Sigmoid colon (tissue), 7 donors: Measurements from ENCODE around the gene DDX3X. TPM values are rescaled to one million over a fixed set of nuclear protein-coding genes. Genes with fewer than 3 reads are reported as not detected.
"Not testable (repeated sequence)": the region's sequence is repeated elsewhere in the genome, so short reads cannot be mapped to it uniquely, and the experiment has no call there.

ENCODE experiments used
- DNase-seq: peaks from one replicate; pipeline ENCODE4 v3.0.0-alpha.2; 2019
- H3K27ac ChIP-seq, 4 donors: fragments of 200-600 bp; sonication (generic); one replicate each; pipeline ENCODE4 v1.5.1; 2016 to 2019; ENCODE audit warnings: mild to moderate bottlenecking in 1 of 4
- H3K27me3 ChIP-seq, 3 donors: fragments of 200-600 bp; sonication (generic); one replicate each; pipeline ENCODE4 v1.5.1; 2019; ENCODE audit warnings: mild to moderate bottlenecking in 1 of 3
- H3K36me3 ChIP-seq, 4 donors: fragments of 200-600 bp; sonication (generic); one replicate each; pipeline ENCODE4 v1.5.1; 2016 to 2019
- H3K4me1 ChIP-seq, 4 donors: fragments of 200-600 bp; sonication (generic); one replicate each; pipeline ENCODE4 v1.5.1; 2017 to 2019
- H3K4me3 ChIP-seq, 4 donors: fragments of 200-600 bp; sonication (generic); one replicate each; pipeline ENCODE4 v1.5.1; 2017 to 2019; ENCODE audit warnings: mild to moderate bottlenecking in 2 of 4, moderate library complexity in 1 of 4
- H3K9me3 ChIP-seq, 4 donors: fragments of 200-600 bp in 3 of 4; sonication (generic) in 3 of 4; one replicate each; pipeline versions ENCODE4 v1.5.1 to v1.6.1; 2013 to 2019
- EP300 ChIP-seq, 4 donors: sonication (generic); formaldehyde crosslinking; IDR thresholded peaks; one replicate each; pipeline ENCODE4 v1.6.1; 2017; ENCODE audit warnings: antibody characterized with exemption in 4 of 4
- POLR2A ChIP-seq, 2 donors: fragments of 450-650 bp; IDR thresholded peaks; one replicate each; pipeline ENCODE4 v1.6.1; 2016; ENCODE audit warnings: antibody characterized with exemption in 2 of 2, mild to moderate bottlenecking in 2 of 2, moderate library complexity in 2 of 2
- POLR2AphosphoS5 ChIP-seq, 4 donors: sonication (generic); formaldehyde crosslinking; IDR thresholded peaks; one replicate each; pipeline ENCODE4 v1.6.1; 2017; ENCODE audit warnings: antibody characterized with exemption in 4 of 4
- WGBS, 2 donors: extraction: QIAGEN DNeasy Blood & Tissue Kit; methylation state at CpG; one replicate each; pipeline ENCODE4 v1.1.7; 2013; 5-methylcytosine and 5-hydroxymethylcytosine counted together
- intact Hi-C: fragments of 100-400 bp; cut with DNase I; formaldehyde crosslinking; loops from one replicate; pipeline ENCODE4 v1.15.1; 2023
- polyA plus RNA-seq, 3 donors: library from polyadenylated mRNA; stranded (reverse); fragments of 200-250 nt; gene quantifications; one replicate each; pipeline ENCODE4 v1.2.3, GENCODE V29; 2013
- total RNA-seq, 4 donors: library from RNA; depleted of rRNA; stranded (reverse); fragments of >200 nt; gene quantifications; one replicate each; pipeline ENCODE4 v1.1.0, GENCODE V29; 2016
- TF ChIP-seq, protein P1 (sequence below), 4 experiments: fragments of 450-650 bp in 3 of 4; fragments of 200-600 bp in 1 of 4; IDR thresholded peaks; one replicate each; pipeline ENCODE4 v1.5.1; 2016 to 2019; ENCODE audit warnings: antibody characterized with exemption in 4 of 4, mild to moderate bottlenecking in 3 of 4, moderate library complexity in 2 of 4
- donor health status: healthy with polysubstance abuse.
- donor health status: Bipolar disorder and iron deficiency.
- donor health status: healthy.

The DDX3X gene
- total and polyA plus RNA-seq, 7 donors = 86.0 to 218 (median 146) TPM

DNA sequence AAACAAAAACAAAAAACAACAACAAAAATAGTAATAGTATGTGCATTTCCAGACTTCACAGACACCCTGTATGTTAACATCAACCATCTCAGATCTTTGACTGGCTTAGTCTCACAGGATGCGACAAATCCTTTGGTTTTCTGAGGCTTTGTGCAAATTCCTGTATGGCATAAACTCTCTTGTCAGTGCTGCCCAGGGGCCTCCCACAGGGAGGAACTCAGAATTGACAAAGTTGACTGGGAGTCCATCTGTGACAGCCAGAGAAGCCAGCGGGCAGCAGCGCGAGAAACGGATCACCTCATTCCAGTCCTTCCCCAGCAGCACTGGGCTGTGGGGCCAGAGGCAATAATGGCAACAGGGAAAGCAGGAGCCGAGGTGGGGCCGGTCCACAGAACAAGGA is 19.1 kb upstream of the DDX3X start:
- intact Hi-C loops = no loop called here
- no peaks in the 10 kb centered on the region for H3K27me3 ChIP-seq
- TF ChIP-seq, protein P1, sequence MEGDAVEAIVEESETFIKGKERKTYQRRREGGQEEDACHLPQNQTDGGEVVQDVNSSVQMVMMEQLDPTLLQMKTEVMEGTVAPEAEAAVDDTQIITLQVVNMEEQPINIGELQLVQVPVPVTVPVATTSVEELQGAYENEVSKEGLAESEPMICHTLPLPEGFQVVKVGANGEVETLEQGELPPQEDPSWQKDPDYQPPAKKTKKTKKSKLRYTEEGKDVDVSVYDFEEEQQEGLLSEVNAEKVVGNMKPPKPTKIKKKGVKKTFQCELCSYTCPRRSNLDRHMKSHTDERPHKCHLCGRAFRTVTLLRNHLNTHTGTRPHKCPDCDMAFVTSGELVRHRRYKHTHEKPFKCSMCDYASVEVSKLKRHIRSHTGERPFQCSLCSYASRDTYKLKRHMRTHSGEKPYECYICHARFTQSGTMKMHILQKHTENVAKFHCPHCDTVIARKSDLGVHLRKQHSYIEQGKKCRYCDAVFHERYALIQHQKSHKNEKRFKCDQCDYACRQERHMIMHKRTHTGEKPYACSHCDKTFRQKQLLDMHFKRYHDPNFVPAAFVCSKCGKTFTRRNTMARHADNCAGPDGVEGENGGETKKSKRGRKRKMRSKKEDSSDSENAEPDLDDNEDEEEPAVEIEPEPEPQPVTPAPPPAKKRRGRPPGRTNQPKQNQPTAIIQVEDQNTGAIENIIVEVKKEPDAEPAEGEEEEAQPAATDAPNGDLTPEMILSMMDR (IDR thresholded peaks at IDR 0.05) = no peak
- TF ChIP-seq EP300 (IDR thresholded peaks at IDR 0.05) = no peak
- no peak for TF ChIP-seq POLR2A (IDR thresholded peaks at IDR 0.05)
- no peak for TF ChIP-seq POLR2AphosphoS5 (IDR thresholded peaks at IDR 0.05)

DNA sequence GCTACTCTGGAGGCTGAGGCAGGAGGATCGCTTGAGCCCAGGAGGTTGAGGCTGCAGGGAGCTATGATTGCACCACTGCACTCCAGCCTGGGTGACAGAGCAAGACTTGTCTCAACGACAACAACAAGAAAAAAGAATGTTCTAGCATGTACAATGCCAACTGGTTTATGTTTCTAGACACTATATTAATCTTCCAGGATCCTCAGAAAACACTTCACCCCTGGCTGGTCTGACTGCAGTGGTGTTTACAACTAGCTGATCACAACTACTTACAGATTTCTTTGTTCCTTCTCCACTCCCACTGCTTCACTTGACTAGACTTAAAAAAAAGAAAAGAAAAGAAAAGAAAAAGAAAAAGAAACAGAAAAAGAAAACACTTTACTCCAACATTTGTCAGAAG is 17.7 kb upstream of the DDX3X start:
- WGBS, 2 donors = 86 to 88% methylated on average over 2 of the region's 2 CpGs
- H3K27me3 ChIP-seq, H3K4me3 ChIP-seq, H3K27ac ChIP-seq, H3K36me3 ChIP-seq, intact Hi-C loops, H3K4me1 ChIP-seq, DNase-seq, H3K9me3 ChIP-seq: not testable (repeated sequence)

More for the DNA sequence above, 19.1 kb upstream of the DDX3X start:
- H3K4me1 ChIP-seq = no peaks in the 10 kb centered on the region
- no peak overlapping the region for H3K27ac ChIP-seq
- no peak overlapping the region for H3K4me3 ChIP-seq
- DNase-seq = no peak
- H3K9me3 ChIP-seq = no peaks in the 10 kb centered on the region
- no peaks in the 10 kb centered on the region for H3K36me3 ChIP-seq
- 93% methylated on average over 7 of the region's 7 CpGs for WGBS, 2 donors

DNA sequence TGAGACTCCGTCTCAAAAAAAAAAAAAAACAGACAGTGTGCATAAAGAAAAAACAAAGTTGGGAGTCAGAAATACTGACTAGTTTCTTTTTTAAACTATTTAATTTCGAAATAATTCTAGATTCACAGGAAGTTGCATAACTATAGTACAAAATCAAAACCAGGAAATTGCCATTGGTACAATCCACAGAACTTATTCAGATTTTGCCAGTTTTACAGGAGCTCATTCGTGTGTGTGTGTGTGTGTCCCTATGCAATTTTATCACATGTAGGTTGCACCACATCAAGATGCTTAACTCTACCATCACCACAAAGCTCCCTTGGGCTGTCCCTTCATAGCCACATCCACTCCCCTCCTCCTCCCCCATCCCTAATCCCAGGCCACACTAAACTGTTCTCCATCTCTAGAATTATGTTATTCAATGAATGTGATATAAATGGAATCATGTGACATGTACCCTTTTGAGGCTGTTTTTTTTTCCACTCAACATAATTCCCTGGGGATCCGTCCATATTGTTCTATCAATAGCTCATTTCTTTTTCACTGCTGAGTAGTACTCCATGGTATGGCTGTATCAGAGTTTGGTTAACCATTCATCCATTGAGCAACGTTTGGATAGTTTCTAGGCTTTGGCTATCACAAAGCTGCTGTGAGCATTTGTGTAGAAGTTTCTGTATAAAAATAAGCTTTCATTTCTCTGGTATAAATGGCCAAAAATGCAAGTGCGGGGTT is 16.3 kb upstream of the DDX3X start:
- H3K4me1 ChIP-seq = no peaks in the 10 kb centered on the region
- H3K4me3 ChIP-seq = no peak overlapping the region
- no peaks in the 10 kb centered on the region for H3K9me3 ChIP-seq
- no peaks in the 10 kb centered on the region for H3K36me3 ChIP-seq
- 83 to 85% methylated on average over 6 of the region's 6 CpGs for WGBS, 2 donors
- H3K27ac ChIP-seq = no peak overlapping the region
- no peak for DNase-seq
- TF ChIP-seq POLR2AphosphoS5 (IDR thresholded peaks at IDR 0.05) = no peak
- TF ChIP-seq POLR2A (IDR thresholded peaks at IDR 0.05) = no peak
- TF ChIP-seq EP300 (IDR thresholded peaks at IDR 0.05) = no peak
- TF ChIP-seq, protein P1 (IDR thresholded peaks at IDR 0.05) = no peak
- no peaks in the 10 kb centered on the region for H3K27me3 ChIP-seq
- intact Hi-C loops = no loop called here

DNA sequence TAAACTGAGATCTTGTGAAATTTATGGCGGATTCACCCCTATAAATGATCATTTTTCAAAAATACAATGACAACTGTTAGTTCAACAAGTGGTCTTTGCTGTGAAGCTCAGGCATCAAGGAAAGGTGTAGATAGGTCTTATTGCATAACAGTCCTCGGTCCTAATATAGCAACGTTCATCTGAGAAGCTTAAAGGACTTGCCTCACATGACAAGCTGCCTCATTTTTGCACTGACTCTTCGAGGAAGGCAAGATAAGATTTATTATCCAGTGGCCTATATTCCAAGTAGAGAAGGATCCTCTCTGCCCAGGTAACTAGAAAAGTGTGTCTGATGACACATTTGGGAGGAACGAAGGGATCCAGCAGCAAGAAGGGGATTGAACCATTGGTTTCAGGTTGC is 13.6 kb upstream of the DDX3X start:
- DNase-seq = no peak
- Histone ChIP-seq H3K9me3 (no peaks in the 10 kb centered on the region), H3K27me3 (no peaks in the 10 kb centered on the region), H3K4me1 (no peaks in the 10 kb centered on the region), H3K27ac (no peak overlapping the region), H3K36me3 (no peaks in the 10 kb centered on the region), H3K4me3 (no peak overlapping the region)
- TF ChIP-seq EP300 (IDR thresholded peaks at IDR 0.05) = no peak
- TF ChIP-seq POLR2AphosphoS5 (IDR thresholded peaks at IDR 0.05) = no peak
- TF ChIP-seq, protein P1 (IDR thresholded peaks at IDR 0.05) = no peak
- no peak for TF ChIP-seq POLR2A (IDR thresholded peaks at IDR 0.05)
- 81 to 83% methylated on average over 5 of the region's 5 CpGs for WGBS, 2 donors
- intact Hi-C loops = no loop called here

DNA sequence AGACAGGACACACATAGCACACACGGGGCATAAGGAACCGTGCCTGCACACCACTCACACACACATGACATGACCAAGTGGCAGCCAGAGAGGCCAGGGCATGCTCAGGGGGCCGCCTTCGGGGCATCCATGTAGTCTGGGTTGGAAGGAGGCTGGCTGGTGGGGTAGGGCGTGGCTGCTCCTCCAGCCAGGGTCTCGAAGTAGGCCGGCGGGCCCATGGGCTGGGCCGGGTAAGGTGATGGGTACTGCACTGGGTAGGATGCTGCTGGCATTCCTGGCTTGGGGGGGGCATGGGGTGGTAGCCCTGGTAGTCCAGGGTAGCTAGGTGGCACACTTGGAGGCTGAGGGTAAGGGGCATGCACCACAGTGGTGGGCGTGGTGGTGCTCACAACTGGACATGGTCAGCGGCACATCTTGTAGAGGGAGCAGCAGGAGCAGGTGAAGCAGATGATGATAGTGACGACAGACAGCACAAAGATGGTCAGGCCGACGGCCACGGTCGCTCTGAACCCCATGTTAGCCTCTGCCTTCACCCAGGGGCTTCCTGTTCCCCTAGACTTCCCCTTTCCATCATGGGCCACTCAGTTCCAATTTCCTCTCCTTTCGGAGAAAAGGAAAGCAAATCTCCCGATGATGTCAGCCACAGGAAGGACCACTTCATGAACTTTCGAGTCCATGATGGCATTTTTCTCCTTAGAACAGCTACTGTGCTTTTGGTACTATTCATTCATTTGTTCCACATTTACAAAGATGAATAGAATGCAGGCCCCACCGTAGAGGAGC is 10.9 kb upstream of the DDX3X start:
- no peak for DNase-seq
- H3K36me3 ChIP-seq = no peaks in the 10 kb centered on the region
- intact Hi-C loops = no loop called here
- H3K27ac ChIP-seq = no peak overlapping the region
- H3K9me3 ChIP-seq = no peaks in the 10 kb centered on the region
- 83 to 95% methylated on average over 20 of the region's 20 CpGs for WGBS, 2 donors
- no peaks in the 10 kb centered on the region for H3K27me3 ChIP-seq
- H3K4me1 ChIP-seq = no peaks in the 10 kb centered on the region
- TF ChIP-seq, protein P1 (IDR thresholded peaks at IDR 0.05) = no peak
- TF ChIP-seq POLR2AphosphoS5 (IDR thresholded peaks at IDR 0.05) (no peak), EP300 (IDR thresholded peaks at IDR 0.05) (no peak), POLR2A (IDR thresholded peaks at IDR 0.05) (no peak)
- H3K4me3 ChIP-seq = no peak overlapping the region
